Fibroblast of pulmonary artery (primary cell): ENCODE data around the gene TTC5.
"Not testable (repeated sequence)": the region's sequence is repeated elsewhere in the genome, so short reads cannot be mapped to it uniquely, and the experiment has no call there.

Experiments
- DNase-seq: peaks from one replicate; pipeline ENCODE4 v3.0.0-alpha.2; 2010; ENCODE audit warnings: low read depth
- H3K4me3 ChIP-seq: replicated peaks from 2 replicates; pipeline ENCODE4 v1.5.1; 2011; ENCODE audit warnings: low read depth, mild to moderate bottlenecking, control low read depth, low read length, moderate library complexity
- TF ChIP-seq, protein P1 (sequence below): IDR thresholded peaks from 2 replicates; pipeline ENCODE4 v1.5.1; 2011; ENCODE audit warnings: mild to moderate bottlenecking, control low read depth, low read length, inconsistent platforms; ENCODE audit errors: missing control alignments

The TTC5 gene

GRCh38 chr14:20306079-20306423 lies 300 bp upstream of the TTC5 start:
- H3K4me3 ChIP-seq: peak overlapping the region; percentile 84
- DNase-seq: no peak
- TF ChIP-seq, protein P1, sequence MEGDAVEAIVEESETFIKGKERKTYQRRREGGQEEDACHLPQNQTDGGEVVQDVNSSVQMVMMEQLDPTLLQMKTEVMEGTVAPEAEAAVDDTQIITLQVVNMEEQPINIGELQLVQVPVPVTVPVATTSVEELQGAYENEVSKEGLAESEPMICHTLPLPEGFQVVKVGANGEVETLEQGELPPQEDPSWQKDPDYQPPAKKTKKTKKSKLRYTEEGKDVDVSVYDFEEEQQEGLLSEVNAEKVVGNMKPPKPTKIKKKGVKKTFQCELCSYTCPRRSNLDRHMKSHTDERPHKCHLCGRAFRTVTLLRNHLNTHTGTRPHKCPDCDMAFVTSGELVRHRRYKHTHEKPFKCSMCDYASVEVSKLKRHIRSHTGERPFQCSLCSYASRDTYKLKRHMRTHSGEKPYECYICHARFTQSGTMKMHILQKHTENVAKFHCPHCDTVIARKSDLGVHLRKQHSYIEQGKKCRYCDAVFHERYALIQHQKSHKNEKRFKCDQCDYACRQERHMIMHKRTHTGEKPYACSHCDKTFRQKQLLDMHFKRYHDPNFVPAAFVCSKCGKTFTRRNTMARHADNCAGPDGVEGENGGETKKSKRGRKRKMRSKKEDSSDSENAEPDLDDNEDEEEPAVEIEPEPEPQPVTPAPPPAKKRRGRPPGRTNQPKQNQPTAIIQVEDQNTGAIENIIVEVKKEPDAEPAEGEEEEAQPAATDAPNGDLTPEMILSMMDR: no peak

DNA sequence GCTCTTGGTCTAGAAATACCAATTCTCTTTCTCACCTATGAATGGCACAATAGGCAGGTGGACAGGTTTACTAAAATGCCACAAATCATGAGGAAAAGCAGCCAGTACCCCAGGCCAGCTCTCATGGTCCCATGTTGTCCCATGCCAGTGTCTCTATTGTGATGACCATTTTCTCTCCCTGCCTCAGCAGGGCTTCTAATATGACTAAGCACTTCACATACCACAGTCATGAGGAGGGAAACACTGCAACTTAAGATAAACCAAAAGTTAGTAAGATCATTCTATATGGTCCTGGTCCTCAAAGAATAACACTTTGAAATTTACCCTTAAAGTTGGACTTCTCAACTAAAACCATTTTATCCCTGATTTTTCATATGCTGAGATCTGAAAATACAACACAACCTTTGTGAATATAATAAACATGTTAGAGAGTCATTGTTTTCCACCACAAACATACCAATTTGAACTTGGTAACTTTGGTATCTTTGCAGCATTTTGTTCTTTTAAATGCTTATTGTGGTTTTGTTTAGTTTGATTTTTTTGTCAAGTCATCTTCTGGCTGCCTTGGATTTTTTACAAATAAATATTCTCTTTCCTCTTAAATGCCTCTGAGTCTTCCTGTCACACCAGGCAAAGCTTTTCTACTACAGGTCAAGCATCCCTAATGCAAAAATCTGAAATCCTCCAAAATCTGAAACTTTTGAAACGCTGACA lies 3.6 kb downstream of the TTC5 start:
- DNase-seq: peak; percentile 27
- H3K4me3 ChIP-seq: no peak overlapping the region
- TF ChIP-seq, protein P1: no peak

DNA sequence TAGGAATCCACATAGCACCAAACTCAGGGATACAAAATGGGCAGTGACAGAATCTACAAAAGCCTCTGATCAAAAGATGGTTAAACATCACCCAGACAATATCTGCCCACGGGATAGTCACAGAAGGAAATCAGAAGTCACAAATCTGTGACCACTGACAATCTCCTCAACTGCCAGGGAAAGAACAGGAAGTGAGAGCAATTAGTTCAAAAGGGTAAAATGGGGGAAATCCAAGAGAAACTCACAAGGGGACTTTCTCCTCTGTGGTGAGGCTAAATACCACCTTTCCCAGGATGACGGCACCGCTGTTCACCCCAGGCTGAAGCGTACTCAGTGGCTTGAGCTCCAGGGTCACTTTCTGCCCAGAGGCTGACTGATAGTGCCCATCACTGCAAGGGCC lies 10.7 kb downstream of the TTC5 start:
- TF ChIP-seq, protein P1: no peak
- no peak for DNase-seq
- H3K4me3 ChIP-seq: no peak overlapping the region

DNA sequence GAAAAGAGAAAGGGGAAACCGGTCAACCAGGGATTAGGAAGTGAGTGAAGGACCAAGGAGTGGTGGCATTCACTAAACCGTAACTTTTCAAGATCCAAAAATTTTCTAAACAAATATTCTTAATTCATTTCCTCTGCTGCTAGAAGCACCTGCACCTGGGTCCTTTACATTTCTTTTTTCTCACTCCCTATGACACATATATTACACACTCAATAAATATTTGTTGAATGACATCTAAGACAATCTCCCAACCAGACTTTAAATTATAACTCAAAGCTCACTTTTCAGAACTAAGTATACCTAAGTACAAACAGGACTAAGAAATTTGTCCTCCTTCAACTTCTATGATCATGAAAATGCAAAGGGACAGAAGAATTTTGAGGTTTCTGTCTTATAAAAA lies 11.1 kb downstream of the TTC5 start:
- TF ChIP-seq, protein P1: no peak
- no peak for DNase-seq
- no peak overlapping the region for H3K4me3 ChIP-seq

GRCh38 chr14:20281998-20282397 lies 23.8 kb downstream of the TTC5 start:
- H3K4me3 ChIP-seq, DNase-seq: not testable (repeated sequence)

GRCh38 chr14:20280265-20280664 lies 25.5 kb downstream of the TTC5 start:
- not testable (repeated sequence) for H3K4me3 ChIP-seq, DNase-seq

- DNase-seq: peak; percentile 60
- no peak overlapping the region for H3K4me3 ChIP-seq
- TF ChIP-seq, protein P1: no peak
Observed at GRCh38 chr14:20278414-20278813, 27.3 kb downstream of the TTC5 start.

- TF ChIP-seq, protein P1: no peak
- no peak overlapping the region for H3K4me3 ChIP-seq
- DNase-seq: no peak
Observed at GRCh38 chr14:20277409-20277808, 28.3 kb downstream of the TTC5 start.
